PC-9 (cell line): ENCODE data around the gene FAM221B. TPM values are rescaled to one million over a fixed set of nuclear protein-coding genes. Genes with fewer than 3 reads are reported as not detected.

Source experiments
- BruUV-seq: library from RNA; stranded (reverse); fragments of 400-500 nt; replicated peaks from 2 replicates; lab custom pipeline; 2021; lab: Mats Ljungman, UMichigan
- CTCF ChIA-PET: fragments of 300-600 bp; sonication (Branson Sonifier 250); formaldehyde crosslinking; loops from one replicate; lab custom pipeline; 2022; ENCODE audit warnings: antibody characterized with exemption; lab: Charles Lee
- POLR2A ChIA-PET: fragments of 300-600 bp; sonication (Branson Sonifier 250); formaldehyde crosslinking; loops from one replicate; lab custom pipeline; 2022; ENCODE audit warnings: antibody characterized with exemption; ENCODE audit not compliant: unreplicated experiment; lab: Charles Lee
- DNase-seq, 2 experiments: peaks; one replicate each; pipeline versions ENCODE4 v3.0.0 to v3.0.0-alpha.2; 2015 to 2022; ENCODE audit warnings: mixed read lengths in 1 of 2
- H2AFZ ChIP-seq: fragments of 200-600 bp; sonication (generic); 2 replicates; pipeline ENCODE4 v1.8.1; 2017; ENCODE audit warnings: antibody characterized with exemption
- H3F3A ChIP-seq: fragments of 200-600 bp; sonication (generic); 2 replicates; pipeline ENCODE4 v1.8.1; 2017; ENCODE audit warnings: antibody characterized with exemption, mild to moderate bottlenecking, low read depth; ENCODE audit not compliant: insufficient read depth
- H3K27ac ChIP-seq: fragments of 200-600 bp; sonication (generic); 2 replicates; pipeline ENCODE4 v1.6.1; 2016; ENCODE audit warnings: mixed run types
- H3K27me3 ChIP-seq: fragments of 200-600 bp; sonication (generic); 2 replicates; pipeline ENCODE4 v1.6.1; 2016; ENCODE audit warnings: low read depth, mixed run types; ENCODE audit not compliant: insufficient read depth
- H3K36me3 ChIP-seq: fragments of 200-600 bp; sonication (generic); 2 replicates; pipeline ENCODE4 v1.6.1; 2016; ENCODE audit warnings: low read depth, mixed run types
- H3K4me1 ChIP-seq: fragments of 200-600 bp; sonication (generic); replicated peaks from 2 replicates; pipeline ENCODE4 v1.6.1; 2016; ENCODE audit warnings: mixed run types; ENCODE audit not compliant: insufficient read depth
- H3K4me2 ChIP-seq: fragments of 200-600 bp; sonication (generic); 2 replicates; pipeline ENCODE4 v1.6.1; 2017; ENCODE audit warnings: mixed run types
- H3K4me3 ChIP-seq: fragments of 200-600 bp; sonication (generic); 2 replicates; pipeline ENCODE4 v1.6.1; 2016; ENCODE audit warnings: mixed run types
- H3K79me2 ChIP-seq: fragments of 200-600 bp; sonication (generic); 2 replicates; pipeline ENCODE4 v1.6.1; 2017; ENCODE audit warnings: low read depth, mixed run types
- H3K9me2 ChIP-seq: fragments of 200-600 bp; sonication (generic); 2 replicates; pipeline ENCODE4 v1.8.1; 2017; ENCODE audit warnings: mild to moderate bottlenecking; ENCODE audit not compliant: insufficient read depth
- H3K9me3 ChIP-seq: fragments of 200-600 bp; sonication (generic); 2 replicates; pipeline ENCODE4 v1.8.1; 2016; ENCODE audit warnings: low read depth; ENCODE audit not compliant: insufficient read depth
- H4K20me1 ChIP-seq: fragments of 200-600 bp; sonication (generic); 2 replicates; pipeline ENCODE4 v1.8.1; 2017; ENCODE audit not compliant: insufficient read depth
- EZH2 ChIP-seq: fragments of 200-600 bp; sonication (generic); IDR thresholded peaks from 2 replicates; pipeline ENCODE4 v1.8.0; 2017; ENCODE audit warnings: antibody characterized with exemption, low read depth
- intact Hi-C: fragments of 100-400 bp; cut with micrococcal nuclease; formaldehyde crosslinking; loops from one replicate; pipeline ENCODE4 v1.10.0; 2022; ENCODE audit not compliant: unreplicated experiment
- total RNA-seq: library from RNA; stranded (reverse); gene quantifications from 2 replicates; pipeline ENCODE4 v1.2.3, GENCODE V29; 2021
- TF ChIP-seq, protein P1 (sequence below): fragments of 200-600 bp; sonication (generic); conservative IDR thresholded peaks from 2 replicates; pipeline ENCODE4 v1.6.1; 2017; ENCODE audit warnings: mixed run types, antibody characterized with exemption, mild to moderate bottlenecking, moderate library complexity

The FAM221B gene
- total RNA-seq, 1 experiment from 2014 or later = not detected

DNA sequence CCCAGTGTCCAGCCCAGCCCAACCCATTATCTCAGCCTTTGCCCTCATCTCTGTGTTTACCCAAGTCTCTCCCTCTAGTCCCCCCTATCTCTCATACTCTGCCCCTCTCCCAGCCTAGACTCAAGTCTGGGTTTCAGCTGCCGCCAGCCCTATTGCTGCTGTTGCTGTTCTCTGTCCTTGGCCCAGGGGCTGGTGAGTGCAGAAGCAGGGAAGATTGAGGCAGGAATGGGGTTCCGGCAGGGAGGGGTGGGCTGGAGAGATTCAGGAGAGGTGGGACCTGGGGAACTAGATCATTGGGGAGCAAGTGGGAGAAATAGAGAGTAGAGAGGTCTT lies 1.2 kb upstream of the FAM221B start:
- Histone ChIP-seq H3K9me3 (no peaks in the 10 kb centered on the region), H3F3A (no peaks in the 10 kb centered on the region; the same call in 1 of the 2 replicates), H3K4me1 (peaks cover 12% of the 10 kb centered on the region), H3K27me3 (no peaks in the 10 kb centered on the region), H4K20me1 (no peaks in the 10 kb centered on the region), H3K4me3 (peak overlapping the region; percentile 71; the same call in 1 of the 2 replicates), H3K36me3 (no peaks in the 10 kb centered on the region), H3K4me2 (peak overlapping the region; percentile 89), H3K9me2 (no peaks in the 10 kb centered on the region), H2AFZ (0 out of 2 replicates have a peak overlapping the region, but pooled peaks have one; percentile 87), H3K79me2 (no peaks in the 10 kb centered on the region), H3K27ac (no peak overlapping the region)
- POLR2A ChIA-PET = no interaction called here
- no peak for TF ChIP-seq EZH2
- TF ChIP-seq, protein P1, sequence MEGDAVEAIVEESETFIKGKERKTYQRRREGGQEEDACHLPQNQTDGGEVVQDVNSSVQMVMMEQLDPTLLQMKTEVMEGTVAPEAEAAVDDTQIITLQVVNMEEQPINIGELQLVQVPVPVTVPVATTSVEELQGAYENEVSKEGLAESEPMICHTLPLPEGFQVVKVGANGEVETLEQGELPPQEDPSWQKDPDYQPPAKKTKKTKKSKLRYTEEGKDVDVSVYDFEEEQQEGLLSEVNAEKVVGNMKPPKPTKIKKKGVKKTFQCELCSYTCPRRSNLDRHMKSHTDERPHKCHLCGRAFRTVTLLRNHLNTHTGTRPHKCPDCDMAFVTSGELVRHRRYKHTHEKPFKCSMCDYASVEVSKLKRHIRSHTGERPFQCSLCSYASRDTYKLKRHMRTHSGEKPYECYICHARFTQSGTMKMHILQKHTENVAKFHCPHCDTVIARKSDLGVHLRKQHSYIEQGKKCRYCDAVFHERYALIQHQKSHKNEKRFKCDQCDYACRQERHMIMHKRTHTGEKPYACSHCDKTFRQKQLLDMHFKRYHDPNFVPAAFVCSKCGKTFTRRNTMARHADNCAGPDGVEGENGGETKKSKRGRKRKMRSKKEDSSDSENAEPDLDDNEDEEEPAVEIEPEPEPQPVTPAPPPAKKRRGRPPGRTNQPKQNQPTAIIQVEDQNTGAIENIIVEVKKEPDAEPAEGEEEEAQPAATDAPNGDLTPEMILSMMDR = no peak
- no peak for DNase-seq
- CTCF ChIA-PET = interaction anchor here (0.5 kb wide), 1 partner anchor 40 kb away, joined by 4 read pairs; no protein-coding TSS in a partner anchor
- intact Hi-C loops = loop anchor here (2.0 to 5.0 kb wide), 2 partner anchors 77 to 182 kb away; partner anchors contain the start of gene HRCT1
- BruUV-seq = no TSS peak

DNA sequence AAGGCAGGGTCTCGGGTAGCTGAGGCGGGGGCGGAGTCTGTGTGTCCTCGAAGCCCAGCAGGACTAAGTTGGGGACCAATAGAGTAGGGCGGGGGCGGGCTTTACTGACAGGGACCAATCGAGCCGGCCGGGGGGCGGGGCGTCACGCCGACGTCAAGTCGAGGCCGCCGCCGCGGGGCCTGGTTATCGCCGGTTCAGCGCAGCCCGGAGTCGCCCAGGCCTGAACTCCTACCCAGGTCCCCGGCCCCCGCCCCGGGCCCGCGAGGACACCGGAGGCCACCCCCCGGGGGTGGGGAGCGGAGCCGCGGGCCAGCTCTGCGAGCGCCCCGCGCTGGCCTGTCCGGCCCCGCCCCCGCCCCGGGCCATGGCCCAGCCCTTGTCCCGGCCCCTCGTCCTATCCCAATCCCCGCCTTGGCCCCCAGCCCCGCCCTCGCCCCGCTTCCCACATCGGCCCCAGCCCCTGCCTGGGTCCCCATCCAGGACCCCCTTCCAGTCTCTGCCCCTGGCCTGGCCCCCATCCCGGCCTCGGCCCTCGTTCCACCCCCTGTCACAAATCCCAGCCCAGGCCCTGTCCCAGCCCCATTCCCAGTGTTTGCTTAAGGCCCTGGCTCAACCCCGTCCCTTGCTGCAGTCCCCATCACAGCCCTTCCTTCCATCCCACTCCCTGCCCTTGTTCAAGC lies 692 bp upstream of the FAM221B start, which contains the start of gene TMEM8B:
Gene TMEM8B, plus strand, starts transcription at position 145 of the 680 bp plus-strand sequence. Its CDS starts 220 bp downstream, at position 365.
- DNase-seq = peak; percentile 63 to 78

GRCh38 chr9:35827486-35827885 lies 1.0 kb downstream of the FAM221B start:
- Histone ChIP-seq H2AFZ (no peak overlapping the region), H3K9me3 (no peaks in the 10 kb centered on the region), H3K79me2 (no peaks in the 10 kb centered on the region), H3K27ac (no peak overlapping the region), H3F3A (no peaks in the 10 kb centered on the region), H4K20me1 (no peaks in the 10 kb centered on the region), H3K27me3 (no peaks in the 10 kb centered on the region), H3K4me2 (no peak overlapping the region), H3K9me2 (no peaks in the 10 kb centered on the region), H3K4me3 (no peak overlapping the region), H3K36me3 (no peaks in the 10 kb centered on the region), H3K4me1 (0 out of 2 replicates have a peak, but pooled peaks cover under 1% of the 10 kb centered on the region)
- CTCF ChIA-PET = no interaction called here
- POLR2A ChIA-PET = no interaction called here
- intact Hi-C loops = loop anchor here (5.0 kb wide), 1 partner anchor 180 kb away; no protein-coding TSS in a partner anchor
- no peak for DNase-seq
- no TSS peak for BruUV-seq
- no peak for TF ChIP-seq EZH2
- TF ChIP-seq, protein P1 = no peak

More for the DNA sequence above, 692 bp upstream of the FAM221B start, which contains the start of gene TMEM8B:
- TF ChIP-seq, protein P1 = no peak
- TF ChIP-seq EZH2 = no peak
- CTCF ChIA-PET = interaction anchor here (0.6 kb wide), 1 partner anchor 182 kb away, joined by 5 read pairs; no protein-coding TSS in a partner anchor
- Histone ChIP-seq H4K20me1 (no peaks in the 10 kb centered on the region), H3K27ac (no peak within 1 kb of the TSS), H3K27me3 (no peaks in the 10 kb centered on the region), H3K4me3 (peak within 1 kb of the TSS; percentile 71; the same call in 1 of the 2 replicates), H3K36me3 (no peaks in the 10 kb centered on the region), H3K9me3 (no peaks in the 10 kb centered on the region), H3K4me2 (peak within 1 kb of the TSS; percentile 89), H2AFZ (peak within 1 kb of the TSS; percentile 87), H3K79me2 (no peaks in the 10 kb centered on the region), H3F3A (no peaks in the 10 kb centered on the region; the same call in 1 of the 2 replicates), H3K9me2 (no peaks in the 10 kb centered on the region), H3K4me1 (peaks cover 12% of the 10 kb centered on the region)
- intact Hi-C loops = loop anchor here (2.0 to 5.0 kb wide), 2 partner anchors 78 to 182 kb away; partner anchors contain the start of gene HRCT1
- POLR2A ChIA-PET = no interaction called here
- BruUV-seq = no TSS peak
